Nephron (organoid): ENCODE measurements around the gene RSL24D1.

Experiments
- H3K27ac Mint-ChIP-seq, 3 experiments: 2 replicates each; pipeline ENCODE4 v1.8.0; 2020; ENCODE audit warnings: mixed read lengths in 3 of 3, mild to moderate bottlenecking in 2 of 3, moderate library complexity in 1 of 3
- H3K27me3 Mint-ChIP-seq: 2 replicates; pipeline ENCODE4 v1.8.0; 2021; ENCODE audit warnings: low read depth, mild to moderate bottlenecking, moderate library complexity, mixed read lengths
- H3K36me3 Mint-ChIP-seq: 2 replicates; pipeline ENCODE4 v1.8.0; 2020; ENCODE audit warnings: low read depth, mixed read lengths
- H3K4me1 Mint-ChIP-seq: 2 replicates; pipeline ENCODE4 v1.8.0; 2020; ENCODE audit warnings: mixed read lengths
- H3K4me3 Mint-ChIP-seq, 3 experiments: 2 replicates each; pipeline ENCODE4 v1.8.0; 2020; ENCODE audit warnings: mild to moderate bottlenecking in 3 of 3, mixed read lengths in 3 of 3, moderate library complexity in 2 of 3
- H3K9me3 Mint-ChIP-seq: 2 replicates; pipeline ENCODE4 v1.8.0; 2020; ENCODE audit warnings: mixed read lengths
- TF ChIP-seq, protein P1 (sequence below), 3 experiments: fragments of 200-600 bp; sonication (generic); IDR thresholded peaks; one replicate each; pipeline ENCODE4 v1.5.0; 2021; ENCODE audit warnings: antibody characterized with exemption in 3 of 3; ENCODE audit not compliant: unreplicated experiment in 3 of 3

The RSL24D1 gene

DNA sequence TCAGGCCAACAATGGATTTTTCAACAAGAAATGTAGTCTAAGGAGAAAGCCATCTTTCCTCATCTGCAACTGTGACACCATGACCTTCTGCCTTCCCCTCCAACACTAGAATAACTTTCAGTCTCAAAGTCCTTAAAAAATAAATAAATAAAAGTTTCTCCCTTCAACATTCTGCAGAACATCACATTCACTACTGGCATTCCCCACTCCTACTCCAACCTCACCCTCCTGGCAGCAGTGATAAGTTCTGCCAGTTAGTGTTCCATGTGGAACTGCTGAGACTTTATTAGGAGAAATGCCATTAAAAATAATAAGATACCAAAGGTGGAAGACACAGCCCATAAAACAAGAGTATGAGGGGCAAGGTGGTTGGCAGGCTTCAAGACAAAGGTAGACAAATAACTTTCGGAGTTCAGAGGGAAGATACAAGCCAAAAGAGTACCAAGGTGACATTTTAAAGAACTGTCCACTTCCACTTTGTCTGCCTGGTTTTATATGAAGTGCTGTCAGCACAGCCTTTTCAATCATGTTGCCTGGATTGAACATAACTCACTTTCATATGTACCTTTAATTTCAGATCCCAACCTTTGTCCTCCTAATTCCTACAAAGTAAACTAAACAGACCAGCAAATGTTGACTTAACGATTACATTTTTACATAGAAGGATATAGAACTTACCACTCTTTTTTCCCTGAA is 37.5 kb upstream of the RSL24D1 start:
- TF ChIP-seq, protein P1, sequence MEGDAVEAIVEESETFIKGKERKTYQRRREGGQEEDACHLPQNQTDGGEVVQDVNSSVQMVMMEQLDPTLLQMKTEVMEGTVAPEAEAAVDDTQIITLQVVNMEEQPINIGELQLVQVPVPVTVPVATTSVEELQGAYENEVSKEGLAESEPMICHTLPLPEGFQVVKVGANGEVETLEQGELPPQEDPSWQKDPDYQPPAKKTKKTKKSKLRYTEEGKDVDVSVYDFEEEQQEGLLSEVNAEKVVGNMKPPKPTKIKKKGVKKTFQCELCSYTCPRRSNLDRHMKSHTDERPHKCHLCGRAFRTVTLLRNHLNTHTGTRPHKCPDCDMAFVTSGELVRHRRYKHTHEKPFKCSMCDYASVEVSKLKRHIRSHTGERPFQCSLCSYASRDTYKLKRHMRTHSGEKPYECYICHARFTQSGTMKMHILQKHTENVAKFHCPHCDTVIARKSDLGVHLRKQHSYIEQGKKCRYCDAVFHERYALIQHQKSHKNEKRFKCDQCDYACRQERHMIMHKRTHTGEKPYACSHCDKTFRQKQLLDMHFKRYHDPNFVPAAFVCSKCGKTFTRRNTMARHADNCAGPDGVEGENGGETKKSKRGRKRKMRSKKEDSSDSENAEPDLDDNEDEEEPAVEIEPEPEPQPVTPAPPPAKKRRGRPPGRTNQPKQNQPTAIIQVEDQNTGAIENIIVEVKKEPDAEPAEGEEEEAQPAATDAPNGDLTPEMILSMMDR (IDR thresholded peaks at IDR 0.05; ENCODE audit: unreplicated experiment in 3 of 3), result no peak
- Mint-ChIP-seq H3K9me3 (no peaks in the 10 kb centered on the region), H3K27me3 (no peaks in the 10 kb centered on the region), H3K4me3 (no peak overlapping the region), H3K36me3 (no peaks in the 10 kb centered on the region), H3K27ac (no peak overlapping the region), H3K4me1 (no peaks in the 10 kb centered on the region)

DNA sequence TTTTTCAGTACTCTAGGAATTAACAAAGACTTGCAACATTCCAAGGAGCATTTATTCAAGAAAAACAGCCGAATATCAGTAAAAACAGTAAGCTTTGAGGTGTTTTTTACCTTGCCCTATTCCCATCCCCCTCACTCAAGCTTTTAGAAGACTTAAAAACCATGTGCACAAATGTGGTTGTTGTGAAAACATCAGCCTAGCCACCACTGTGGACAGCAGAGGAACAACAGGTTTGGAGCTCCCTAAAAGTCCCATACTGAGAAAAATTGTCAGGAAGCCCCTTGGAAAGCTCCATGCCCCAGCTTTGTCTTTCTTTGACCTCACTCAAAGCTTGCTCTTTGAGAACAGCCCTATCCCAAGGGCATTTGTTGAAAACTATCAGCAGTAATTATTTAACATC is 34.7 kb upstream of the RSL24D1 start:
- no peak overlapping the region for H3K27ac Mint-ChIP-seq
- no peaks in the 10 kb centered on the region for H3K36me3 Mint-ChIP-seq
- H3K27me3 Mint-ChIP-seq, result no peaks in the 10 kb centered on the region
- H3K9me3 Mint-ChIP-seq, result no peaks in the 10 kb centered on the region
- no peaks in the 10 kb centered on the region for H3K4me1 Mint-ChIP-seq
- no peak overlapping the region for H3K4me3 Mint-ChIP-seq
- TF ChIP-seq, protein P1 (IDR thresholded peaks at IDR 0.05; ENCODE audit: unreplicated experiment in 3 of 3), result no peak

DNA sequence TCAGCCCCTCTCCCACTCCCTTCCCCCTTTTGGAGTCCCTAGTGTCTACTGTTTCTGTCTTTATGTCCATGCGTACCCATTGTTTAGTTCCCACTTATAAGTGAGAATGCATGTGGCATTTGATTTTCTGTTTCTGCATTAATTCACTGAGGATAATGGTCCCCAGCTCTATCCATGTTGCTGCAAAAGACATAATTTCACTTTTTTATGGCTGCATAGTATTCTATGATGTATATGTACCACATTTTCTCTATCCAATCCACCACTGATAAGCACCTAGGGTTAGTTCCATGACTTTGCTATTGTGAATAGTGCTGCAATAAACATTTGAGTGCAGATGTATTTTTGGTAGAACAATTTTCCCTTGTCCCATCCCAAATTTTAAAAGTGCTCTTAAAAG is 34.2 kb upstream of the RSL24D1 start:
- Mint-ChIP-seq H3K27me3 (no peaks in the 10 kb centered on the region), H3K4me3 (no peak overlapping the region), H3K36me3 (no peaks in the 10 kb centered on the region), H3K4me1 (no peaks in the 10 kb centered on the region), H3K27ac (no peak overlapping the region), H3K9me3 (no peaks in the 10 kb centered on the region)
- TF ChIP-seq, protein P1 (IDR thresholded peaks at IDR 0.05; ENCODE audit: unreplicated experiment in 3 of 3), result no peak

DNA sequence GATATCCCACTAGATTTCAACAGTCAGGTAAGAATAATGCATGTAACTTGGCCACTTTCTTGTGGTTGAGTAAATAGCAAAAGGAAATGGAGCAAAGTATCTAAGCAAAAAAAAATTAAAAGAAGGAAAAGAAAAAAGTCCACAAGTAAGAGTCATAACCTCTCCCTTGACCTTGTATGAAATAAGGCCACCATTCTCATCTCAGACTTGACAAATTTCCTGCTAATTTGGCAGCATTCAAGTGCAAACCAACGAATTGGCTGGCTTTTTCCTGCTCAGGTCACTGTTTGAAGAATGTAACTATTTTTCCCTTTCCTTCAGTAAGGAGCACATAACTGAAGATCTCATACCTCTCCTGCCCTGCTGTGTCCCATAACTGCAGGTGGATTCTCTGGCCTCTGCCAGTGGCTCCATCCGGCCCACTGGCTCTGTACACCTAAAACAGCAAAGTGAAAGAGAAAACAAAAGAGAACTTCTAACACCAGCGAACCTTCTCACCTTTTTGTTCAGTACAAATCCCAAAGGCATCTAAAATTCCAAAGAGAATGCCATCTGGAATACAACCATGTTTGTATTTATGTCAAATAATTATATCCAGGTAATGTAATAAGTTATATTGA is 33.4 kb upstream of the RSL24D1 start:
- Mint-ChIP-seq H3K36me3 (no peaks in the 10 kb centered on the region), H3K4me3 (no peak overlapping the region), H3K27ac (no peak overlapping the region), H3K9me3 (no peaks in the 10 kb centered on the region), H3K4me1 (no peaks in the 10 kb centered on the region), H3K27me3 (no peaks in the 10 kb centered on the region)
- TF ChIP-seq, protein P1 (IDR thresholded peaks at IDR 0.05; ENCODE audit: unreplicated experiment in 3 of 3), result no peak

DNA sequence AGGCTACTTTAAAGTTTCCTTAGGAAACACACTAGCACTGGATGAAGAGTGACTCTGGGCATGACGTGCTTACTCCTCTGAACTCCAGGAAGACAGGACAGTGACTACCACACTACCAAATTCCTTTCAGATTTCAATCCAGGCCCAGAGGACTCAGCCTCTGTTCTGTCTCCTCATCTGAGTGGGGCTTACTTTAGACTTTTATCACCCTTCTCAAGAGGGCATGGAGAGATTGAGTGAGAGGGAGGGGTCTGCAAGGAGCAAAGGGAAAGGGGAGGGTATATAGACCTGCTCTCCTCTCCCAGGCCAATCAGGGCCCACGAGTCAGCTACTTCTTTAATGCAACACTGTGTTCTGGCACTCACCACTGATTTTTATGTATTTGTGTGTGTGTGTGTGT is 29.4 kb upstream of the RSL24D1 start:
- Mint-ChIP-seq H3K9me3 (no peaks in the 10 kb centered on the region), H3K36me3 (no peaks in the 10 kb centered on the region), H3K4me3 (no peak overlapping the region), H3K27me3 (no peaks in the 10 kb centered on the region), H3K4me1 (no peaks in the 10 kb centered on the region), H3K27ac (no peak overlapping the region)
- TF ChIP-seq, protein P1 (IDR thresholded peaks at IDR 0.05; ENCODE audit: unreplicated experiment in 3 of 3), result no peak

DNA sequence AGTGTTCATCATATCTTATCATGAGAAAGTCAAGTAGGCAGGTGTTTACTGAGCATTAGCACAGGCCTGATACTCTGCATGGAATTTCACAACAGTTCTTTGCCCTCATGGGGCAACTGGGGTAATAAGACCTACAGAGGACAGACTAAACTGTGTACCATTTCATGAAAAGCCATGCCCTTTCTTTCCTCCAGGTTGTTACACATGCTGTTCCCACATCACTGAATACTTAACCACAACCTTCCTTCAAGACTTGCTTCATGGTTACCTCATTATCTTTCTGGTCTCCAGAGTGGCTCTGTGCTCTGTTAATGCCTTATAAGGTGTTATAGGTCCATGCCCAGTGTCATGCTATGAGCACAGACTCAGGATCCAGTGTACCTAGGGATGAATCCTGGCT is 28.2 kb upstream of the RSL24D1 start:
- H3K27ac Mint-ChIP-seq, result no peak overlapping the region
- H3K9me3 Mint-ChIP-seq, result no peaks in the 10 kb centered on the region
- no peaks in the 10 kb centered on the region for H3K4me1 Mint-ChIP-seq
- TF ChIP-seq, protein P1 (IDR thresholded peaks at IDR 0.05; ENCODE audit: unreplicated experiment in 3 of 3), result no peak
- H3K4me3 Mint-ChIP-seq, result no peak overlapping the region
- H3K27me3 Mint-ChIP-seq, result no peaks in the 10 kb centered on the region
- no peaks in the 10 kb centered on the region for H3K36me3 Mint-ChIP-seq
